Embryonic facial prominence (tissue), 1 donor: ENCODE results near the gene MDFI.

Source experiments
- DNase-seq: peaks from one replicate; pipeline ENCODE4 v3.0.0-alpha.2; 2016; ENCODE audit errors: extremely low spot score

The MDFI gene

DNA sequence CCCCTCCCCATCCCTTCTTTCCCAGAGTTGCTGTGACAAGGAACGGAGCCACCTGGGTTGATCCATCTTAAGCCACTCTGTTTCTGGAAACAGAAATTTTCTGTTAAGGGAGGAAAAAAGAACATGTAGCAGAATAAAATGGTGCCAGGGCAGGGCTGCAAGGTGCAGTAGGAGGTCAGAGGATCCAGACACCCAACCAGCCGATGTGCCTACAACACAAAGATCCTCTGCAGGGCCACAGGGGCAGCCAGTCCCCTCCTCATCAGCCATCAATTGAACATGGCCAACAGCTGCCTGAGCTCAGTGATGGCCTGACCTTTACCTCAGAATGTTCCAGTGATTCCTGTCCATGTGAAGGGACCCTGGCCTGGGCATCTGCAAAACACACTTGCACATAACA, 11.9 kb downstream of the MDFI start:
- no peak for DNase-seq

DNA sequence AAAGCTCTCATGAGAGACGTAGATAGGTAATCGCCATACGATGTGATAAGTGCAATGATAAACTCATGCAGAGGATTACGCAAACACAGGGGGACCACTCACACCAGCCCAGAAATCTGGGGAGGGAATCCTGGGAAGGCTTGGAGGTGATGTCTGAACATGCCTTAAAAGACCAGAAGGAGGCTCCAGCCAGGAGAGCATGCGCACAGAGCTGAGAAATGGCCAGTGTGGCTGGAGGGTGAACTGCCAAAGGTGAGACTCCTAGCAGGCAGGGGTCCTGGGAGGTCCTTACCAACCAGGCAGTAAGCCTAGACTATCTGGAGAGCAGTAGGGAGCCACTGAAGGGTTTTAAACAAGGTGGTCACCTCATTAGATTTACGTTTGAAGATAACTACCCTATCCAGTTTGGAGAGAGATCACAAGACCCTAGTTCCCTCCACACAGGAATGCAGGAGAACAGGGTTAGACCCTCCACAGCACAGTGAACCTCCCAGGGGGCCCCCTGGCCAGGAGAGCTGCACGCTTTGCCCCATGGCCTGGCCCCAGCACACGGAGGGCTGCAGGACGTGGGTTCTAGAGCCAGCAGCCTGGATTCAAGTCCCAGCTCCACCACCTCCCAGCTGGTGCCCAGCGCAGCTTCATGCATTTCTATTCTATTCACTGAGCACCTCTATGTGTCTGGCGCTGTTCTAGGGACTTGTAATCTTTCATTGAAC, 13.1 kb downstream of the MDFI start:
- no peak for DNase-seq

DNA sequence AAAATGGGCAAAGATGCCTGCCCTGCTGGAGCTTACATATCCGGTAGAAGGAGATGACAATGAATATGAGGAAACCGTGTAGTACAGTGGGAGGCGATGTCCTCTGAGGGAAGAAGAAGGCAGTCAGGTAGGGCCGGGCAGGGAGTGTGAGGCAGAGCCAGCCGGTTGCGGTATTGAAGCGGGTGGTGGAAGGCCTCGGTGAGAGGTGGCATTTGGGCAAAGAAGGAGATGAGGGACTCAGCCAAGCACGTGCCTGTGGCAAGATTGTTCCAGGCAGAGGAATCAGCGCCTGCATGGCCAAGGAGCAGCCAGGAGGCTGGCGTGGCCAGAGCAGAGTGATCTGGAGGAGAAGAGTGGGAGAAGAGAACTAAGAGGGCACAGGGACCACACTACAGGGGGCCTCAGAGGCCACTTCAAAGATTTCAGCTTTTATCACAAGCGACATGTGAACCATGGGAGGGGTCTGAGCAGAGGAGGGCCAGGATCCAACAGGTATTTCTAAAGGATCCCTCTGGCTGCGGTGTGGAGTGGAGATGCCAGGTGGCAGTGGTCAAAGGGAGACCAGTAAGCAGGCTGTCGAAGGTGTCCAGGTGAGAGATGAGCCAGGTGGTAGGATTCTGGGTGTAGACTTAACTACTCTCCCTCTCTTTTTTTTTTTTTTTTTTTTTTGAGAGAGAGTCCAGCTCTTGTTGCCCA, 13.8 kb downstream of the MDFI start:
- no peak for DNase-seq

DNA sequence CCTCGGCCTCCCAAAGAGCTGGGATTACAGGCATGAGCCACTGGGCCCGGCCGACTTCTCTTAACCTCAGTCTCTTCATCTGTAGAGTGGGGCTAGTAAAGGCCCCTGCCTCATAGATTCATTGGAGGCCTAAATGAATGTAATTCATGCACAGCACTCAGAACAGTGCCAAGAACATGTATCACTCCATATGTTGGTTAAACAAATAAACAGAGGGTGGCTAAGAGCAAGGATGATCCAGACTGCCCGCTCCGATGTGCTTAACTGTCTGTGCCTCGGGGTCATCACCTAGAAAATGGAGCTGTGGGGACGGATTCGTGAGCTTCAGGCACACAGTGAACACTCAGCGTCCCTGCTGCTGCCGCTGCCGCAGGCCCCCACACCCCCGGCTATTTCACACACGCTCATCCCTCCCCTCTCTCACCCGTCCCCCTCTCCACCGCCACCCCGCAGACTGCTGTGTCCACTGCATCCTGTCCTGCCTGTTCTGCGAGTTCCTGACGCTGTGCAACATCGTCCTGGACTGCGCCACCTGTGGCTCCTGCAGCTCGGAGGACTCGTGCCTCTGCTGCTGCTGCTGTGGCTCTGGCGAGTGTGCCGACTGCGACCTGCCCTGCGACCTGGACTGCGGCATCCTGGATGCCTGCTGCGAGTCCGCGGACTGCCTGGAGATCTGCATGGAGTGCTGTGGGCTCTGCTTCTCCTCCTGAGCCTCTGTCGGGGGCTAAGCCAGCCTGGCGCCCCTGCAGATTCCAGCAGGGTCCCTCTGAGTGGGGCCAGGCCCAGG, 14.8 kb downstream of the MDFI start:
- DNase-seq: no peak

DNA sequence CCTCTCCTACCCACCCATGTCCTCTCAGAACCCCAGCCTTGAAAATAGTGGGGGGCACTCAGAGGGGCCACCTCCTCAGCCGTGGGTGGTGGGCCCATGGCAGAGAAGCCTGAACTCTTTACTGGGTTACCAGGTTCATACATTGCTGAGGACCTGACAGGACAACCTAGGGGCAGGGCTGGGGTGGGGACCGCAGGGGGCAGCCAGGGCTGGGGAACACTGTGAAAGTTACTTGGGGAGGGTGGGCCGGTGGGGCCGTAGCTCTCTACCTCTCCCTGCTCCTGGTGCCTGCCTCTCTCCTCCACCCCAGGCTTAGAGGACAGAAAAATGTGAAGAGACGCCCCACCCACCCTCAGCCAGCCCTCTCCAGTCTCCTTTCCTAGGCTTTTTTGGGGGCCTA, 15.4 kb downstream of the MDFI start:
- DNase-seq: no peak

DNA sequence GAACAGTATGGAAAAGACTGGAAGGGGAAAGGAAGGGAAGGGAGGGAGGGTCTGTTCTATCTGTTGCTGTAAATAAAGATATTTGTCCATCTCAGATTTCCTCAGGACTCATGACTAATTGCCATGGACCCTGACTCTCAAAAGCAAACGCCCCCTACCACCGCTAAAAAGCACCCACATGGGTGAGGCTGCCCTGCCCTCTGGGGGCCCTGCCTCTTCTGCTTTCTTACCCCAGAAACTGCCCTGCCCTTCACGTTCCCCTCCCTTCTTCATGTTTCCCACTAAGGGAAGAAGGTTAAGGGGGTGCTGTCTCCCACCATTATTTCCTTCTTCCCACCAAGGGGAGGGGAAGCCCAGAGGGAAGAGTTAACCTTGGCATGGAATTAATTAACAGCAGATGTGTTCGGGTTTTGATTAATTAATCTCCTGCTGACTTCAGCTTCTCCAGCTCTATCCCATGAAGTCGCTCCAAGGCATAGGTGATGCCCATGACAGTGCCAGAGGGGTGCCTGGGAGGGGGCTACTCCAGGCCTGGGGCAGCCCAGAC, 16.0 kb downstream of the MDFI start:
- no peak for DNase-seq

DNA sequence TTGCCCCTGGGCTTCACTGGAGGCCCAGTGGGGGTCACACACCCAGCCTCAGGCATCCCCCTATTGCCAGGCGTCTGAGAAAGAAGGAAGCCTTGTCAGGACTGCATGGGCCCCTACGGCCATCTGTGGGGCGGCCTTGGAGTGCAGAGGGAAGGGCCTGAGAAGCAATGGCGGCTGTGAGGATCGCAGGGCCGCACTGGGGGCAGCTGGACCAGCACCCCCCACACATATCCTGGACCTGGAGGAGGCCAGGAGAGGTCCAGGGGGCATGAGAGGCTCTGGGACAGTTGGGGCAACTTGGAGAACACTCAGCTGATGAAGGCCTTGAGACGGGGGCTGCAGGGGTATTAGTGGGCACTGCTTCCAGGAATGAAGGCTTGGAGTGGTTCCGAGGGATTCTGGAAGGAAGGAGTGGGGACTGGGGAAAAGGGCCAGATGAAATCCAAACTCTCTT, 16.5 kb downstream of the MDFI start:
- DNase-seq: no peak

DNA sequence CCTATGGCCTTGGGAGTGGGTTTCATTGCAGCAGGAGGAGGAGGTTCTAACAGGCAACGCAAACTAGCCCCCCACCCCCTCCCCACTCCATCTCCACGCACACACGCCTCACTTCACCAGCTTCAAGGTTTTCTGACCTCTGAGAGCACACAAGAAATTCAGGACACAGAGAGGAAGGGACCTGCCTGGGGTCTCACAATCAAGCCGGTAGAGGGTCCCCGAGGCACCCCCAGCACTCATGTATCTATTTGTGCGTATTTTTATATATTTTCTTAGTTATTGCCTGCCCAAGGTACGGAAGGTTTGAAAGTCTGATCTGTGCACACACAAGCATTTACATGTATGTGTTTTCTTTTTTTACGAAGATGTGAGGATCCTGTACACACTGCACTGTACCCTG, 16.9 kb downstream of the MDFI start:
- DNase-seq: no peak

DNA sequence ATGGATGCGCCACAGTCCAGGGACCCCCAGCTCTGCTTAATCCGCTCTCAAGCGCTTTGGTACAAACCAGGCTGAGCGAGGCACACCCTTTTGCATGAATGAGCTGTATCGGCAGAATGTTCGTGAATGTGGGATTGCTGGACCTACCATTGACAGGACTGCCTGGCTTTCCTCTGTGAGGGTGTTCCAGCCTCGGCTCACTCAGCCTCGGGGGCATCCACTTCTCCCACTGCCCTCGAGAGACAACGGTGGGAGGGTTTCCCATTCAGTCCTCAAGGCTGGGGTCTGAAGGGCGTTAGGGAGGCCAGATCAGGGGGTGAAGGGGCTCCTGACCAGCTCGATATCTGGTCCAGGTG, 17.4 kb downstream of the MDFI start:
- DNase-seq: no peak

DNA sequence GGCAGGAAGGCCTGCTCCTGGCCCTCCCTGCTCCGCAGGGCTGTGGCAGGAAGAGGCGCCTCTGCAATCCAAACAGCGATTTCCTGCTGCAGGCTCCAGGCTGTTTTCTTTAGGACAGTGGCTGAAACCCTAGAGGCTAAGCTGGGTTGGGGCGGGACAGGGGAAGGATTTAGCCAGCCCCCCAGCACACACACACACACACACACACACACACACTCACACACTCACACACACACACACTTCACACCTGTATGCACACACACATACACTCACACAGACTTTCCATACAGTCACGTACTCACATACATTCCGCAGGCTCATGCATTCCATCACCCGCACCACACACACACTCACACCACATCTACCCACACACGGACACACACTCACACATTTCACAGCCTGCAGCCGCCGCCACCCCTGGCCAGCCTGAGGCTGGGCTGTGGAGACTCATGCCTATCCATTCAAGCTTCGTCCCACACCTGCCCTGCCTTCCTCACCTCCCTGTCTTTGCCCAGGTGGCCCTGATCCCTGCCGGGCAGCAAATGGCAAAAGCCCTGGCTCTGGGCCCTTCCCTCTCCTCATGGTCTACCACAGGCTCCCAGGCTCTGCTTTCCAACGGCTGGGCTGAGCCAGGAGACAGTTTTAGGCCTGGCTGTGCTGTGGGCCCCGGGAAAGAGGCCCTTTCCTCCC, 17.9 kb downstream of the MDFI start:
- peak; percentile 47 for DNase-seq

DNA sequence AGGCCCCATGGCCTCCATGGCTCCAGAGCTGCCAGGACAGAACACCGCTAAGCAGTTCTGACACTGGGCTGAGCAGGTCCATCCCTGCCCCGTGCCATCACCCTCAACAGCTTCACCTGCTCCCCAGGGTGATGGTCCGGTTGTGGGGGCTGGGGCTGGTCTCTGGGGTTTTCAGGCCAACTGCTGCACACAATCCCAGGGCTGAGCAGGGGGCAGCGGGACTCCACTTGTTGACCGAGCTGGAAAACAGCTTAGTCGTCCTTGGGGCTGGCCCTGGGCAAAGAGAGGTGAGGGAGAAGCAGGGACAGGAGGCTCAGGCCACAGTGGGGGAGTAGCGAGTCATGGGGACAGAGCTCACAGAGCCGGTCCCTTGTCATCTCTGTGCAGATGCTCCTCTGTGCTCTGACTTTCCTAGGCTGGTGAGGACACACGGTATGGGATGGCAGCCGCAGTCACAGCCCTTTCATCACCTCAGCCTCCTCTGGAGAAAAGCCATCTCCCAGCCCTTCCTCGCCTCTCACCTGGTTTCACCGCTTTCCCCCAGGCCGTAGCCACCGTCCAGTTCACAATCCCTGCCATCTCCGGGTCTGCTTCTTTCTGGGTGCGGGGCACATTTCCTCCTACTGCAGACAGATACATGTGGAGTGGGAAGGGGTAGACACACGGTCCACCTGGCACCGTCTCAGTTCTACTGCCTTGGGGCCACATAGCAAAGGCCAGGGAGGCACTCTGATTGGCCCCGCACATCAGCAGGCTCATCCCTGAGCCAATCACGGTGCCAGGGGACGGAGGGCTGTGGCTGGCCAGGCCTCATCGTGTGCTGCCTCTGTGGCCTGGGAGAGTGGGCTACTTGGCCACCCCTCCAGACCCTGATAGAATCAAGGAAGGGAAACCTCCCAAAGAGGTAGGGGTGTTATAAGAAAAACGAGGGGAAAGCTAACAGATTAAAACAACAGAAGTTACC, 19.1 kb downstream of the MDFI start:
- DNase-seq: no peak

DNA sequence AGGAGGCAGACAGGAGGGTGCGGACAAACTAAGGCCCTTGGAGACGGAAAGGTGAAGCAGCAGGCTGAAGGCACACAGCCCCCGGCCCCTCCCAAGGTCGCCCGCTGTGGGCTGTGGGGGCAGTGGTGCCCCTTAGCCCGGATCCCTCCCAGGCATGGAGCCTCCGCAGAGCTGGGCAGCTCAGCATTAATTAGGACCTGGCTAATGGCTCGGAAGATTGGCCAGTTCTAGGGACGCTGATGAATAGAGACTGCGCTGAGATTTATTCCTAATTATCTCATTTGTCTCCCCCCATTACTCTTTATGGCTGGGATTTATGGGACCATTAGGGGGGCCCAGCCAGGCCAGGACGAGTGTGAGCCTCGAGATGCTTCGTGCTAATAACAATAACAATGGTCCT, 20.4 kb downstream of the MDFI start:
- no peak for DNase-seq

DNA sequence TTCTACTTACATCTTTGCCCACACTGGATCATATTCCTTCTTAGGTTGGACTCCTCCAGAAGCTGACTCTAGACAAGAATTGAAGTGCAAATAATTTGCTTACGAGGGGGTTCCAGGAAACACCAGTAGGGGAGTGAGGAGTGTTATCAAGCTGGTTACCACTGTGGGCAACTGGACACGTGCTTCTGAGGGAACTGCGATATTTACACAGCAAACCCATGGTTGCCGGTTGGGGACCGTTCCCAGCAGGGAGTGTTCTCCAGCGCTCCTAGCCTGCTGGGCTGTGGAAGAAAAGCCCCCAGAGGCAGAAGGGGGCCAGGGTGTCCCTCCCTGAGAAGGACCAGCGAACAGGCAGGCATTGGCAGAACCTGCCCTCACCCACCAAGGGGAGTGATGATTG, 21.7 kb downstream of the MDFI start:
- no peak for DNase-seq

DNA sequence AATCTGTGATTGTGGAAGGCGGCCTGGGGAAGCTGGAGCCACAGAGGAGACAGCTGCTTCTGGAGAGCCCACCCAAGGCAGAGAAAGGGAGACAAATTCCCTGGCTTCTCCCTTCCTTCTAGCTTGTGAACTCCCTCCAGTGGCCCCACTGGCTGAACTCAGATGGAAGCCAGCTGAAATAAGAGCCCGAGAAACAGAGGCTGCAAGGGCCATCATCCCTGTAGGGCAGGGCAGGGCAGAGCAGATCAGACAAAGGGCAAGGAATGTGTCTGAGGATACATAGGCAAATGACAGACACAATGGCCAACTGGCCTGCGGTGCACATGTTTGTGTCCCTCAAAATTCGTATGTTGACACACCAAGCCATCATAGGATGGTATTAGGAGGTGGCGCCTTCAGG, 25.3 kb downstream of the MDFI start:
- DNase-seq: no peak

DNA sequence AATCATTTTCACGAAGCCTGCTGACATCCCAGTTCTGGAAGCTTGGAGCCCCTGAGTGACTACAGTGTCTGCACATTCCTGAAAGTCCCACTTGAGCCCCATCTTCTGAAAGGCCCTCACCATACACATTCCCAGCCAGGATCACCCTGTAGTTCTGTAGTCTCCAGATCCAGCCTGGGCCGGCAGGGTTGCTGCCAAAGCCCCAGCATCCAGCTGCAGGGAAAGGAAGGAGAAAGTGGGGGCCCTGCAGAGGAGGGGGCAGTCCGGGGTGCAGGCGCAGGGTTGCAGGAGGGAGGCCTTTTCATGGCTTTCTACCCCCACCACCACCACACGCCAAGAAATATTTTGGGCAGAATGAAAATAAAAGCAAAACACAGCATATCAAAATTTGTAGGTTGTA, 26.0 kb downstream of the MDFI start:
- no peak for DNase-seq

DNA sequence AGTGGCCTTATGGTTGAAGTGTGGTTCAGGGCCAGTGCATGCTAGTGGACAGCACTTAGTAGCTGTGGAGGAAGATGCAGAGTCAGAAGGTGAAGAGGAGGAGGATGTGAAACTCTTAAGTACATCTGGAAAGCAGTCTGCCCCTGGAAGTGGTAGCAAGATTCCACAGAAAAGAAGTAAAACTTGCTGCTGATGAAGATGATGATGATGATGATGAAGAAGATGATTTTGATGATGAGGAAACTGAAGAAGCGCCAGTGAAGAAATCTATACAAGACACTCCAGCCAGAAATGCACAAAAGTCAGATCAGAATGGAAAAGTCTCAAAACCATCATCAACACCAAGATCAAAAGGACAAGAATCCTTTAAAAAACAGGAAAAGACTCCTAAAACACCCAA, 28.9 kb downstream of the MDFI start:
- no peak for DNase-seq

DNA sequence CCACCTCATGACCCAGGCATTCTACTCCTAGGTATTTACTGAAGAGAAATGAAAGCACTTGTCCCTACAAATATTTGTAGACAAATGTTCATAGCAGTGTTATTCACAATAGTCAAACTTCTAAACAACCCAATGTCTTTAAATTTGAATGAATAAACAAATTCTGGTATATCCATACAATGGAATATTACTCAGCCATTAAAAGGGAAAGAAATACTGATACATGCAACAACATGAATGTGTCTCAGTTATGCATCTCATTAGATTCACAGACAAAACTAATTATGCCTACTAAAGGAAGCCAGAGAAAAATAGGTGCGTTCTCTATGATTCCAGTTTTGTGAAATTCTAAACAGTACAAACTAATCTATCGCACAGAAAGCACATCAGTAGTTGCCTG, 30.7 kb downstream of the MDFI start:
- no peak for DNase-seq

DNA sequence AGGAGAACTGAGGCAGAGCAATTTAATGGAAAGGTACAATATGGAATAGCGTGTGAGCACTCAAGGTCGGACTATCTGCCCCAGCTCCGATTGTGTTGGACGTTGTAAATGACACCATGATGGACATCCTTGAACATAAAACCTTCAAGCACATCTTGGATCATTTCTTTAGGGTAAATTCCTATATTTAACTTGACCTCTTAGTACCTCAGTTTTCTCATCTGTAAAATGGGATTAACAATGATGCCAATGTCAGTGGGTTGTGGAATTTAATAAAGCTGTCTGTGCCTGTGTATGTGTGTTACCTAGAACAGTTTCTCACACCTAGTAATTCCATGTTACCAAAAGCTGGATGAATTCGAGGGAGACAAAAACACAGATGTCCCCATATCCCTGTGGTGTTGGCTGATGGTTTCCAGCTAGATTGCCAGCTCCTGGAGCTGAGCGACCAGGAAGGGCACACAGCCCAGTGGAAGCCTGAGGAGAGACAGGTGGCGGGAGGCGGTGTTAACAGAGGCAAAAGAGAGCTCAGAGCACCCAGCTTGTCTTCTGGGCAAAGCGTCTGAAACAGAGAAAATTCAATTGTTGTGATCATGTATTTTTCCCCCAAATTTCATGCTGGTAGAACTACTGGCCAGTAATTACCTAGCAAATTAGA, 32.6 kb downstream of the MDFI start:
- DNase-seq: no peak

DNA sequence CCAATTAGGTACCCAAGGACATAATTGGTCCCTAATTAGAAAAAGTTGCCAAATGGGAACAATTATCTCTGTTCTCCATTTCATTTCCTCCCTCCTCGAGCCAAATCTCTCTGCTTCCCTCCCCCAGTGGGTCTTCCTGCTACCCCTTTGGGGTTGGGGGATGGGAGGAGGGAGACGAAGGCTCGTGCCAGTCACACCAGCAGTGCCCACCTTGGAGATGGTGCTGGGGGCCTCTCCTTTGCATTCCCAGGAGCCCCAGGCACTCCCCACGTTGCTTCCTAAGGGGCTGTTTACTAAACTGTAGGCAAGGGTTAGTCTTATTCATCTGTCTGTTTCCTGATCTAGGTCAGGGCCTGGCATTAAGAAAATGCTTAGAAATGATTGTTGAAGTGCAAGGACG, 33.1 kb downstream of the MDFI start:
- no peak for DNase-seq

DNA sequence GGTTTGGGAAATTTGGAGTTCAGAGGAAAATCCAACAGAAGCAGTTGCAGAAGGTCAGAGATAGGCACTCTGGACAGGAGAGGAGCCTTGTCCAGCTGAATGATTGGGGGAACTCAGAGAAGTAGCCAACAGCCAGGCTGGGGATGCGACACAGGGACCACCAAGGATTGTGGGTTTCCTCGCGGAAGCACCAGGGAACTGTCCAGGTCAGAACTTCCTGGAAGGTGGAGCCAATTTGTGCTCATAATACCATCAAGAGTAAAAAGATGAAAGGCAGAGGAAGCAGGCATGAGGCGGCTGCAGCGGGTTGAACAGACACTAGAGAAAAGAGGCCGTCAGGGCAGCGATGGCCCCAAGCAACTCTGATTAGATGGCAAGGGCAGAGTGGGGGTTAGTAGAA, 33.7 kb downstream of the MDFI start:
- DNase-seq: no peak
